ENCODE data around the gene NEK4.

DNA sequence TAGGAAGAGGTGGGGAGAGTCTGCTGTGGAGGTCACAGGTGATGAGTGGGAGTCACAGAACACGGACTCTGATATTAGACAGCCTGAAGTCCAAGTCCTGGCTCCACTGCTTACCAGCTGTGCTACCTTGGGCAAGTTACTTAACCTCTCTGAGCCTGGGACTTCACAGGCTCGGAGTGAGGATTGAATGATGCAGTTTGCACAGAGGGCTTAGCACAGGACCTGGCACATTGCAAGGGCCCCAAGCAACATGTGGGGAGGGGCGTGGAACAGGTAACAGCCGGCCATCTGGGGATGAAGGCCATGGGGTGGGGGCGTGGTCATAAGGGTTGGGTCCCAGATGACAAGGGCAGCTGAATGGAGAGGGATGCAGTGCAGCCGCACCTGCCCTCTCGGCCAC is 19.6 kb upstream of the NEK4 start:
- TF ChIP-seq, protein P1, sequence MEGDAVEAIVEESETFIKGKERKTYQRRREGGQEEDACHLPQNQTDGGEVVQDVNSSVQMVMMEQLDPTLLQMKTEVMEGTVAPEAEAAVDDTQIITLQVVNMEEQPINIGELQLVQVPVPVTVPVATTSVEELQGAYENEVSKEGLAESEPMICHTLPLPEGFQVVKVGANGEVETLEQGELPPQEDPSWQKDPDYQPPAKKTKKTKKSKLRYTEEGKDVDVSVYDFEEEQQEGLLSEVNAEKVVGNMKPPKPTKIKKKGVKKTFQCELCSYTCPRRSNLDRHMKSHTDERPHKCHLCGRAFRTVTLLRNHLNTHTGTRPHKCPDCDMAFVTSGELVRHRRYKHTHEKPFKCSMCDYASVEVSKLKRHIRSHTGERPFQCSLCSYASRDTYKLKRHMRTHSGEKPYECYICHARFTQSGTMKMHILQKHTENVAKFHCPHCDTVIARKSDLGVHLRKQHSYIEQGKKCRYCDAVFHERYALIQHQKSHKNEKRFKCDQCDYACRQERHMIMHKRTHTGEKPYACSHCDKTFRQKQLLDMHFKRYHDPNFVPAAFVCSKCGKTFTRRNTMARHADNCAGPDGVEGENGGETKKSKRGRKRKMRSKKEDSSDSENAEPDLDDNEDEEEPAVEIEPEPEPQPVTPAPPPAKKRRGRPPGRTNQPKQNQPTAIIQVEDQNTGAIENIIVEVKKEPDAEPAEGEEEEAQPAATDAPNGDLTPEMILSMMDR (IDR thresholded peaks at IDR 0.05; ENCODE audit: insufficient read depth, low read depth, low read length) = no peak
- no peak for TF ChIP-seq EZH2 (IDR thresholded peaks at IDR 0.05; ENCODE audit: insufficient read depth, low read length)

All from astrocyte (in vitro differentiated cells and primary cell).